H4 (cell line): Measurements from ENCODE around the gene TYW1B. TPM values are rescaled to one million over a fixed set of nuclear protein-coding genes. Genes with fewer than 3 reads are reported as not detected.
"Not testable (repeated sequence)": the region's sequence is repeated elsewhere in the genome, so short reads cannot be mapped to it uniquely, and the experiment has no call there.

ENCODE experiments used
- DNase-seq: peaks from one replicate; pipeline ENCODE4 v3.0.0-alpha.2; 2015; ENCODE audit warnings: low spot score
- total RNA-seq: library from RNA; depleted of rRNA; stranded (reverse); fragments of >200 nt; shearing (Covaris generic); gene quantifications from 2 replicates; pipeline ENCODE4 v1.2.3, GENCODE V29; 2014; rRNA removed

TYW1B gene
- total RNA-seq, 1 experiment from 2014 or later: 0.66 TPM

DNA sequence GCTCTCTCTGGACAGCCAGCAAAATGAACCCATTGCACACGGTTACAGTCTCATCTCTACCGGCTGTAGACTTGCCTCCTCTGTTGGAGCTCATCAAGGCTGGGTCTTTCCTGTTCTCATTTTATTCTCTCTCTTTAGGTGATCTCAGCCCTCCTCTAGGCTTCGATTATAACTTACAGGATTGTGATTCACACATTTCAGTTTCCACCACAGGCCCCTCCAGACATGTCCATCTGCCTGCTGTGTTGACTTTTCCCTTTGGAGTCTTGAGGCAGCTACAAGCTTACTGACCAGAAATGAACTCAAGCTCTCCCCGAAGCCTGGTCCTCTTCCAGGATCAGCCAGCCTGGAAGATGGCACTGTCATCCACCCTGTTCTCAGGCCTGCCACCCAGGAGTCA, 268.5 kb downstream of the TYW1B start:
- DNase-seq: not testable (repeated sequence)

DNA sequence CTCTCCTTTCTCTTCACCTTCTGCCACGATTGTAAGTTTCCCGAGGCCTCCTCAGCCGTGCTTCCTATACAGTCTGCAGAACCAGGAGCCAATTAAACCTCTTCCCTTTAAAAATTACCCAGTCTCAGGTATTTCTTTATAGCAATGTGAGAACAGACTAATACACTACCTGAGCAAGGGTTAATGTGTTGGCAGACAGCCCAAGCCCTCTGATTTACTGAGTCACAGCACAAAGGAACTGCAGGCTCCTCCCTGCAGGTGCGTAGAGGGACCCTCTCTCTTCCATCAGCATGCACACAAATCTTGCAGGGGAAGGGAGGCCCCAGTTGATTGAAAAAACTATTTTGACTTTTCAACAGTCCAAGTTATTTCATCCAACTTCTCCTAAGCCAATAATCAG, 271.3 kb downstream of the TYW1B start:
- DNase-seq: not testable (repeated sequence)

DNA sequence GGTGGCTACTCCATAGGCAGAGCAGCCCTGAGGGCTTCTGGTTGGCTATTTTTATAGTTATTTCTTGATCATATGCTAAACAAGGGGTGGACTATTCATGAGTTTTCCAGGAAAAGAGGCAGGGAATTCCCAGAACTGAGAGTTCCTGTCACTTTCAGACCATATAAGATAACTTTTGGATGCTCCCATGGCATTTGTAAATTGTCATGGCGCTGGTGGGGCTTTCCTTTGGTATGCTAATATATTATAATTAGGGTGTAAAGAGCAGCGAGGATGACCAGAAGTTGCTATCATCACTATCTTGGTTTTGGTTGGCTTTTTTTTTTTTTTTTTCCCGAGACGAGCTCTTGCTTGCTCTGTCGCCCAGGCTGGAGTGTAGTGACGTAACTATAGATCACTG, 272.8 kb downstream of the TYW1B start:
- DNase-seq: not testable (repeated sequence)

DNA sequence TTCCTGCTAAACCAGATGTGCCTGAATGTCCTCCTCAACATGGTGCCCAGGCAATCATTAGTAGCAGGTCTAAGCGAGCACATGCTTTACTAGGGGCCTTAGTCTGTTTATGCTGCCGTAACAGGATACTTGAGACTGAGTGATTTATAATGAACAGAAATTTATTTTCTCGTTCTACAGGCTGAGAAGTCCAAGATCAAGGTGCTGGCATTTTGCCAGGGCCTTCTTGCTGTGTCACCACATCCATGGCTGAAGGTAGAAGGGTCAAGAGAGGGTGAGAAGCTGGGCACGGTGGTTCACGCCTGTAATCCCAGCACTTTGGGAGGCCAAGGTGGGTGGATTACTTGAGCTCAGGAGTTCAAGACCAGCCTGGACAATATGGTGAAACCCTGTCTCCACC, 273.6 kb downstream of the TYW1B start:
- DNase-seq: not testable (repeated sequence)

DNA sequence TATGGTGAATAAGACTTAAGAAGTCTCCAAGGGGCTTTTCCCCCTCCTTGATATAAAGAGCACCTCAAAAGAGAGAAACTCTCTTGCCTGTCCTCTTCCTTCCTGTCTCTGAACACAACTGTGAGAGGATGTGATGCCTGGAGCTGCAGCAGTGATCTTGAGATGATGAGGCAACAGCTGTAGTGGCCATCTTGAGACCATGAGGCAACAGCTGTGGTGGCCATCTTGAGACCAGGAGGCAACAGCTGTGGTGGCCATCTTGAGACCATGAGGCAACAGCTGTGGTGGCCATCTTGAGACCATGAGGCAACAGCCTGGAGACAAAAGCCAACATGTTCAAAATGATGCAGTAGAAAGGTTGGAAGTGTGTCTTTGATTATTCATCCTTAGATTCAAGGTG, 277.5 kb downstream of the TYW1B start:
- peak; percentile 24 for DNase-seq

DNA sequence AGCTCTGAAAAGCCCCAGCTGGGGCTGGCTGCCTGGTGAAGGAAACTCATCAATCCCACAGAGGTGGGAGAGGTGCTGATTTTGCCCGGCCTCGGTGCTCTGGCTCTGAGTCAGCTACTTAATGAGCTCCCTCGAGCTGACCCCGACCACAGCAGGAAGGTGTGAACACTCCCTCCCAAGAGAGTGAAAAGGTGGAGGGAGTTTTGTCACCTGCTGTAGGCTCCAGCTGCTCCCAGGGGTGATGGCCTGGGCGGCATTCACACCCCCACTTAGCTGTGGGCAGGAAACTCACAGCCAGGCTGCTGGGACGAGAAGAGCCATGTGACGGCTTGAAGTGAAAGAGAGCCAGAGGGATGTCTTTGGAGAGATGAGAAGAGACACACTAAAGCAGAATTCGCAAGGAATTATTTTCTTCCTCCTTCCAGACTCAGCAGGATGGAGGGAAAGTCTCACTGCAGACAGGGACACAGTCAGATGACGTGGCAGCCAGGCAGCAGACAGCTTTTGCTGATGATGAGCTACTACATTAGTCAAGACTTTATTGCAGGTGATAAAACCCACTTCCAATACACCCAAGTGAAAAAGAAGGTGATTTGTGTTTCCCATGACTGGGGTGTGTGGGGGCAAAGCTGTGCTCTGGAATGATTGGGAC, 281.3 kb downstream of the TYW1B start:
- not testable (repeated sequence) for DNase-seq

DNA sequence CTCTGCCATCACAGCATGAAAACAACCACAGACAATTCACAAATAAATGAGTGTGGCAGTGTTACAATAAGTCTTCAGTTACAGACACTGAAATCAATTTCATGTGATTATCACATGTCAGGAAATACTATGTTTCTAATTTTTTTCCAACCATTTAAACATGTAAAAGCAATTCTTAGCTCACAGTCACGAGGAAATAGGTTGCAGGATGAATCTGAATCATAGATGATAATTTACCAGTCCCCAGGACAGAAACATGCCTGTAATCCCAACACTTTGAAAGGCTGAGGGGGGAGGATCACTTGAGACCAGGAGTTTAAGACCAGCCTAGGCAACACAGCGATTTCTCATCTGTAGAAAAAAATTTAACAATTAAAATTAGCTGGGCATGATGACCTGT, 283.5 kb downstream of the TYW1B start:
- not testable (repeated sequence) for DNase-seq

DNA sequence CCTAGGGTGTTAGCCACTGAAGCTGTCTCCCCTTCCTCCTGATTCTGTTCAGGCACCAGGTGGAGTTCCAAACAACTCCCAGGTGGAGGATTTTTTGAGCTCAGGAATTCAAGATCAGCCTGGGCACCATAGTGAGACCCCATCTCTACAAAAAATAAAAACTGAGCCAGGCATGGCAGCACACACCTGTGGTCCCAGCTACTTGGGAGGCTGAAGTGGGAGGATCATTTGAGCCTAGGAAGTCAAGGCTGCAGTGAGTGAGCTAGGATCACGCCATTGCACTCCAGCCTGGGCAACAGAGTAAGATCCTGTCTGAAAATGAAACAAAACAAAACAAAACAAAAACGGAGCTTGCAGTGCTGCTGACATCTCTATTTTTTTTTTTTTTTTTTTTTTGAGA, 287.1 kb downstream of the TYW1B start:
- no peak for DNase-seq

DNA sequence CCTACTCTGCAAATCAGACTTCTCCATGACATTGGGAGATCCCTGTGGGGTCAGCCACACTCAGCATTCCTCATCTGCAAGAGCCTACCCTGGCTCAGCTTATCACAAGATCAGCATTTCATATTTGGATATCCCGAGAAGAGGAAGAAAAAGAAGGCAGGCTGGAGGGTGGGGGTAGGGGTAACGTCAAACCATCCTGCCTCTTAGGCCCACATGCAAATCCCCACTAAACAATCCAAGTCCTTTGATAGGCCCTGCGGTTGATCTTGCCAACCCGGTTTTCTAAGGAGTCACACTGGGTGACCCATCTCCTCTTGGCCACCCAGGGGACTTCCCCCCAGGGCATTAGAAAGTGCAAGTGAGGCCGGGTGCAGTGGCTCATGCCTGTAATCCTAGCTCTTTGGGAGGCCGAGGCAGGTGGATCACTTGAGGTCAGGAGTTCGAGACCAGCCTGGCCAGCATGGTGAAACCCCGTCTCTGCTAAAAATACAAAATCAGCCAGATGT, 287.8 kb downstream of the TYW1B start:
- no peak for DNase-seq

DNA sequence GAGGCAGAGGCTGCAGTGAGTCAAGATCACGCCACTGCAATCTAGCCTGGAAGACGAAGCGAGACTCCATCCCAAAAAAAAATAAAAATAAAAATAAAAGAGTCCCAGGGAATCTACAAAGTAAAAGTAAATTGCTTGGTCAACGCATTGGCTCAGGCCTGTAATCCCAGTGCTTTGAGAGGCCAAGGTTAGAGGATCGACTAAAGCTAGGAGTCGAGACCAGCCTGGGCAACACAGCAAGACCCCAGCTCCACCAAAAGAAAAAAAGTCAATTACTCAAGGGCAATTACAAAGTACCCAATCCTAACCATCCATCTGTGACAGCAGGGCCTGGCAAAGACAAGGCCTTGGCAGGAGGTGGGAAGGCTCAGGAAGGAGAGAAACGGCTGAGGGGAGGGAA, 288.3 kb downstream of the TYW1B start:
- no peak for DNase-seq

DNA sequence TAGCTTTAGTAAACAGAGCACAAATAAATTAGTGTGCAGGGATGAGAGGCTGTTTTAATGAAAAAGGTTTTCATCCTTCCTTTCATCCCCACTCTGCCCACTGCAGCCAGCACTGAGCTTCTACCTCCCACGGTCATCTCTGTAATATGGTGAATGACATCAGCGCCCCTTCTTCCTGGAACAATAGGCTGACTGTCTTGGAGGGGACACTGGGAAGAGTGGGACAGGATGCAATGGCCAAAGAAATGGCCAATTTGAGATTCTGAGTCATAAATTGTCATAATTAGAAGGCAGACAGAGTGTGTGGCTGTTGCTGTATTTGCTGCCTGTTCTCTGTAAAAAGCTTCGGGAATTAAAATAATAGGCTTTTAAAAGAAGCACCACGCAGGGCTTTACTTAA, 289.1 kb downstream of the TYW1B start:
- peak; percentile 29 for DNase-seq

DNA sequence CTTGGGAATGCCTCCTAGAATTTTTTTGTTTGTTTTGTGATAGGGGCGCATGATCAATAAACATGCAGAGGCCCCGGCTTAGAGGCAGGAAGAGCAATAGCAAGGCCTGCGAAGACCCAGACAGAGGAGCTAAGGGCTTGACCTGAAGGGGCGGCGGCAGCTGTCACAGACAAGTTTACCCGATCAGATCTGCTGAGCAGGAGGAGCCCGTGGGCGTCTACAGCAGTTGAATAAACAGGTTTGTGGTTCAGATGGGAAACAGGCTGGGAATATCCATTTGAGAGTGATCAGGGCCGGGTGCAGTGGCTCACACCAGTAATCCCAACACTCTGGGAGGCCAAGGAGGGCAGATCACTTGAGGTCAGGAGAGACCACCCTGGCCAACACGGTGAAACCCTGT, 289.9 kb downstream of the TYW1B start:
- no peak for DNase-seq

DNA sequence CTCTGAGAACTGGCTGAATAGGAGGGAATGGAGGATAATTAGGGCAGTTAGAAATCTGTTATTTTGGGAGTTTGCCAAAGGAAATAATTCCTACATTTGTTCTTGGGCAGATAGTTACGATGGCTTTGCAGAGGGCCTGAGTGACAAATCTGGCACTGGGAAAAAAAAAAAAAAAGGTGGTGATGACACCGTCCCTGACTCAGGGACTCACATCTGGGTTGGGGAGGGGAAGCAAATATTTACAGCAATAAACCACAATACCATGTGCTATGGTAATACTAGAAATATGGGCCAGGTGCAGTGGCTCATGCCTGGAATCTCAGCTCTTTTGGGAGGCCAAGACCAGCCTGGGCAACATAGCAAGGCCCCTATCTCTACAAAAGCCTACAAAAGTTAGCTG, 292.0 kb downstream of the TYW1B start:
- peak; percentile 31 for DNase-seq

DNA sequence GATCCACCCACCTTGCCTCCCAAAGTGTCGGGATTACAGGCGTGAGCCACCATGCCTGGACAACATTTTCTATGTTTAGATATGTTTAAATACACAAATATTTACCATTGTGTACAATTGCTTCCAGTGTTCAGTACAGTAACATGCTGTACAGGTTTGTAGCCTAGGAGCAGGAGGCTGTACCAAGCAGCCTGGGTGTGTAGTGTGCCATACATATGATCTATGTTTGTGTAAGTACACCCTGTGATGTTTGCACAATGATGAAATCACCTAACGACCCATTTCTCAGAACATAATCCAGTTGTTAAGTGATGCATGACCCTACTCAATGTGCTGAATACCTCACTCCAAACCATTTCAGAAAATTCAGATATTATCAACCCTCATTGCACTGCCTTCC, 297.0 kb downstream of the TYW1B start:
- DNase-seq: not testable (repeated sequence)

Other genes starting within 250 kb of the TYW1B start
- gene POM121, start 96.9 kb upstream of the TYW1B start, total RNA-seq: 3.1 and 5.2 TPM in 2 replicates
- not detected in 2 replicates for gene TRIM74, start 141.3 kb upstream of the TYW1B start, total RNA-seq
- not detected in 2 replicates for gene SPDYE8, start 201.6 kb upstream of the TYW1B start, total RNA-seq
- gene SPDYE11, start 229.7 kb upstream of the TYW1B start, total RNA-seq: not detected in 2 replicates